K562 (cell line): ENCODE data around the gene ZNF512B. TPM values are rescaled to one million over a fixed set of nuclear protein-coding genes. Genes with fewer than 3 reads are reported as not detected.

Experiments
- CHD1 ChIP-seq: fragments of 200-600 bp; sonication (generic); IDR thresholded peaks from one replicate; pipeline ENCODE4 v1.6.1; 2012; ENCODE audit warnings: mild to moderate bottlenecking, moderate library complexity, low read length, inconsistent platforms
- EHMT2 ChIP-seq: fragments of 450-650 bp; IDR thresholded peaks from 2 replicates; pipeline ENCODE4 v1.6.1; 2018; ENCODE audit warnings: antibody characterized with exemption
- ERF ChIP-seq: fragments of 450-650 bp; formaldehyde crosslinking; IDR thresholded peaks from 2 replicates; pipeline ENCODE4 v1.4.0; 2020; ENCODE audit warnings: mild to moderate bottlenecking, mixed read lengths
- EWSR1 ChIP-seq: fragments of 450-650 bp; IDR thresholded peaks from 2 replicates; pipeline ENCODE4 v1.6.1; 2018; ENCODE audit warnings: borderline replicate concordance, mild to moderate bottlenecking, low read depth, moderate library complexity; ENCODE audit not compliant: partially characterized antibody
- JUN ChIP-seq, 2 experiments: sonication (generic) in 1 of 2; formaldehyde crosslinking in 1 of 2; IDR thresholded peaks; 2 replicates each; pipeline versions ENCODE4 v1.6.1 to v1.8.0; 2012 to 2022; ENCODE audit warnings: borderline replicate concordance in 2 of 2, mild to moderate bottlenecking in 2 of 2, improper control_type of control experiment in 1 of 2, low read depth in 1 of 2, low read length in 1 of 2, missing genetic modification reagents in 1 of 2
- NR2C1 ChIP-seq, 2 experiments: fragments of 450-650 bp; IDR thresholded peaks; 2 replicates each; pipeline ENCODE4 v1.6.1; 2017; ENCODE audit warnings: mild to moderate bottlenecking in 2 of 2, antibody characterized with exemption in 1 of 2, inconsistent platforms in 1 of 2, missing compliant biosample characterization in 1 of 2, missing genetic modification characterization in 1 of 2
- ZNF324 ChIP-seq: fragments of 250-450 bp; sonication (Bioruptor Pico); IDR thresholded peaks from 2 replicates; pipeline ENCODE4 v1.4.0; 2020; ENCODE audit warnings: mild to moderate bottlenecking
- ZNF584 ChIP-seq: fragments of 200-800 bp; sonication (Bioruptor generic); IDR thresholded peaks from 2 replicates; pipeline ENCODE4 v1.6.1; 2016; ENCODE audit warnings: low read depth, mild to moderate bottlenecking, missing genetic modification characterization, missing compliant biosample characterization
- ZNF778 ChIP-seq: fragments of 450-650 bp; formaldehyde crosslinking; IDR thresholded peaks from 2 replicates; pipeline ENCODE4 v1.4.0; 2020; ENCODE audit warnings: mild to moderate bottlenecking, moderate library complexity
- polyA plus RNA-seq, 8 experiments: library from polyadenylated mRNA; depleted of rRNA in 4 of 8; stranded (reverse) in 5 of 8; unstranded in 3 of 8; fragments of >200 nt; fragmentation: Nextera tagmentation in 2 of 8; fragmentation: Illumina TruSeq in 1 of 8; extraction: Ambion mirVana in 2 of 8; extraction: Trizol in 1 of 8; gene quantifications; 2 replicates each; pipeline versions ENCODE4 v1.2.1 to v1.2.3, GENCODE V29; 2011 to 2014; ENCODE audit warnings: inconsistent platforms in 1 of 8, missing spikeins in 1 of 8
- total RNA-seq, 7 experiments: library from RNA; depleted of rRNA in 6 of 7; stranded (reverse); fragments of >200 nt in 6 of 7; fragmentation: Illumina TruSeq in 2 of 7; extraction: Trizol in 2 of 7; gene quantifications; 2 replicates each; pipeline versions ENCODE4 v1.2.1 to v1.2.3, GENCODE V29; 2011 to 2021; ENCODE audit warnings: low replicate concordance in 1 of 7
- TF ChIP-seq, protein P1 (sequence below): fragments of 200-800 bp; sonication (Bioruptor generic); IDR thresholded peaks from 2 replicates; pipeline ENCODE4 v1.6.1; 2017; ENCODE audit warnings: missing genetic modification characterization, missing compliant biosample characterization
- TF ChIP-seq, protein P2 (sequence below): fragments of 450-650 bp; formaldehyde crosslinking; IDR thresholded peaks from 2 replicates; pipeline ENCODE4 v1.4.0; 2022; ENCODE audit warnings: mild to moderate bottlenecking, moderate library complexity
- TF ChIP-seq, protein P3 (sequence below): sonication (generic); formaldehyde crosslinking; IDR thresholded peaks from 2 replicates; pipeline ENCODE4 v1.8.0; 2022; ENCODE audit warnings: mild to moderate bottlenecking, missing genetic modification reagents
- TF ChIP-seq, protein P4 (sequence below): sonication (generic); formaldehyde crosslinking; IDR thresholded peaks from 2 replicates; pipeline ENCODE4 v1.8.1; 2023; ENCODE audit warnings: missing genetic modification reagents, mild to moderate bottlenecking, borderline replicate concordance

ZNF512B gene
- total and polyA plus RNA-seq, 9 of the 15 experiments (the other 6 are each of a cell fraction or from before 2014, with no cell fraction given): 0.01 to 27.8 (median 8.2) TPM

DNA sequence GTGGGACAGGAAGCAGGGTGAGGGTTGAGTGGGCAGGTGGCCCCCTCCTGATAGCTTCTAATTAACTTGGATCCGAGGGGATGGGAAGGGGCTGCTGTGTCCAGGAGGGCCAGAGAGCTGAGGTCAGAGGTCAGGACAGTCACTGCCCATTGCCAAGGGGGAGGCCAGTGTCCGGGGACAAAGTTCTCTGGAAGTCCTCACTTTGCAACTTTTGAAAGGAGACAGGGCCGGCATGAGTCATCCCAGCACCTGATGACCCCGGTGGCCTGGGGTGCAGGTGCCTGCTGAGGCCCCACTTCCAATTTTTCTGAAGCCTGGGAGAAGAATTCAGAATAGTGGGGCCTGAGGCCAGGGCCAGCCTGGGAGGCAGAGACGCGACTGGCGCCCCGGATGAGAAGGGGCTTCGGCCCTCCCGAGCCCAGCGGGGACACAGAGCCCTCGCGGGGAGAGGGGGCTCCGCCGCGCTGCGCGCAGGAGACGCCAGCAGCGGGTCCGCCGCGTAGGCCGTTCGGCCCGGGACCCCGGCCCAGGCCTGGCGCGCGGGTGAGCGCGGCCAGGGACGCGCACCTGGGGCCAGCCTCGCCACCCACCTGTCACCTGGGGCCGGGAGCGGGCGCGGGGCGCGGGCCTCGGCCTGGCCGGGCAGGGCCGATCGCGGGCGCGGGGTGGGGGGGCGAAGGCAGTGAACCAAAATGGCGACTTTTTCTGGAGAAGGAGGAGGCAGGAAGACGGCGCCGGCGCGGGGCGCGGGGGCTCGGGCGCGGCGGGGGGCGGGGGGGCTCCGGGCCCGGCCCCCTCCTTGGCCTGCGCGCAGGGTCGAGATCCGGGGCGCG lies 586 bp downstream of the ZNF512B start (continued):
- TF ChIP-seq, protein P1, sequence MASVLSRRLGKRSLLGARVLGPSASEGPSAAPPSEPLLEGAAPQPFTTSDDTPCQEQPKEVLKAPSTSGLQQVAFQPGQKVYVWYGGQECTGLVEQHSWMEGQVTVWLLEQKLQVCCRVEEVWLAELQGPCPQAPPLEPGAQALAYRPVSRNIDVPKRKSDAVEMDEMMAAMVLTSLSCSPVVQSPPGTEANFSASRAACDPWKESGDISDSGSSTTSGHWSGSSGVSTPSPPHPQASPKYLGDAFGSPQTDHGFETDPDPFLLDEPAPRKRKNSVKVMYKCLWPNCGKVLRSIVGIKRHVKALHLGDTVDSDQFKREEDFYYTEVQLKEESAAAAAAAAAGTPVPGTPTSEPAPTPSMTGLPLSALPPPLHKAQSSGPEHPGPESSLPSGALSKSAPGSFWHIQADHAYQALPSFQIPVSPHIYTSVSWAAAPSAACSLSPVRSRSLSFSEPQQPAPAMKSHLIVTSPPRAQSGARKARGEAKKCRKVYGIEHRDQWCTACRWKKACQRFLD: no peak
- TF ChIP-seq, protein P2, sequence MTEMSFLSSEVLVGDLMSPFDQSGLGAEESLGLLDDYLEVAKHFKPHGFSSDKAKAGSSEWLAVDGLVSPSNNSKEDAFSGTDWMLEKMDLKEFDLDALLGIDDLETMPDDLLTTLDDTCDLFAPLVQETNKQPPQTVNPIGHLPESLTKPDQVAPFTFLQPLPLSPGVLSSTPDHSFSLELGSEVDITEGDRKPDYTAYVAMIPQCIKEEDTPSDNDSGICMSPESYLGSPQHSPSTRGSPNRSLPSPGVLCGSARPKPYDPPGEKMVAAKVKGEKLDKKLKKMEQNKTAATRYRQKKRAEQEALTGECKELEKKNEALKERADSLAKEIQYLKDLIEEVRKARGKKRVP (CRISPR knock-in tag): no peak
- TF ChIP-seq EHMT2 (no peak), EWSR1 (no peak), ZNF584 (no peak), ZNF778 (CRISPR knock-in tag) (no peak), ERF (0 out of 2 replicates have a peak, but pooled peaks have one; percentile 62), JUN (IDR thresholded peaks at IDR 0.05; ENCODE audit: borderline replicate concordance, low read depth, low read length) (no peak), JUN (CRISPR knock-in tag; IDR thresholded peaks at IDR 0.05; ENCODE audit: borderline replicate concordance) (no peak), CHD1 (peak; percentile 30), NR2C1 (IDR thresholded peaks at IDR 0.05) (peak; percentile 81), NR2C1 (tag; IDR thresholded peaks at IDR 0.05) (peak; percentile 80), ZNF324 (CRISPR knock-in tag) (no peak)
- TF ChIP-seq, protein P3, sequence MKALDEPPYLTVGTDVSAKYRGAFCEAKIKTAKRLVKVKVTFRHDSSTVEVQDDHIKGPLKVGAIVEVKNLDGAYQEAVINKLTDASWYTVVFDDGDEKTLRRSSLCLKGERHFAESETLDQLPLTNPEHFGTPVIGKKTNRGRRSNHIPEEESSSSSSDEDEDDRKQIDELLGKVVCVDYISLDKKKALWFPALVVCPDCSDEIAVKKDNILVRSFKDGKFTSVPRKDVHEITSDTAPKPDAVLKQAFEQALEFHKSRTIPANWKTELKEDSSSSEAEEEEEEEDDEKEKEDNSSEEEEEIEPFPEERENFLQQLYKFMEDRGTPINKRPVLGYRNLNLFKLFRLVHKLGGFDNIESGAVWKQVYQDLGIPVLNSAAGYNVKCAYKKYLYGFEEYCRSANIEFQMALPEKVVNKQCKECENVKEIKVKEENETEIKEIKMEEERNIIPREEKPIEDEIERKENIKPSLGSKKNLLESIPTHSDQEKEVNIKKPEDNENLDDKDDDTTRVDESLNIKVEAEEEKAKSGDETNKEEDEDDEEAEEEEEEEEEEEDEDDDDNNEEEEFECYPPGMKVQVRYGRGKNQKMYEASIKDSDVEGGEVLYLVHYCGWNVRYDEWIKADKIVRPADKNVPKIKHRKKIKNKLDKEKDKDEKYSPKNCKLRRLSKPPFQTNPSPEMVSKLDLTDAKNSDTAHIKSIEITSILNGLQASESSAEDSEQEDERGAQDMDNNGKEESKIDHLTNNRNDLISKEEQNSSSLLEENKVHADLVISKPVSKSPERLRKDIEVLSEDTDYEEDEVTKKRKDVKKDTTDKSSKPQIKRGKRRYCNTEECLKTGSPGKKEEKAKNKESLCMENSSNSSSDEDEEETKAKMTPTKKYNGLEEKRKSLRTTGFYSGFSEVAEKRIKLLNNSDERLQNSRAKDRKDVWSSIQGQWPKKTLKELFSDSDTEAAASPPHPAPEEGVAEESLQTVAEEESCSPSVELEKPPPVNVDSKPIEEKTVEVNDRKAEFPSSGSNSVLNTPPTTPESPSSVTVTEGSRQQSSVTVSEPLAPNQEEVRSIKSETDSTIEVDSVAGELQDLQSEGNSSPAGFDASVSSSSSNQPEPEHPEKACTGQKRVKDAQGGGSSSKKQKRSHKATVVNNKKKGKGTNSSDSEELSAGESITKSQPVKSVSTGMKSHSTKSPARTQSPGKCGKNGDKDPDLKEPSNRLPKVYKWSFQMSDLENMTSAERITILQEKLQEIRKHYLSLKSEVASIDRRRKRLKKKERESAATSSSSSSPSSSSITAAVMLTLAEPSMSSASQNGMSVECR (CRISPR knock-in tag): peak; percentile 67; the same call in 1 of the 2 replicates
- TF ChIP-seq, protein P4, sequence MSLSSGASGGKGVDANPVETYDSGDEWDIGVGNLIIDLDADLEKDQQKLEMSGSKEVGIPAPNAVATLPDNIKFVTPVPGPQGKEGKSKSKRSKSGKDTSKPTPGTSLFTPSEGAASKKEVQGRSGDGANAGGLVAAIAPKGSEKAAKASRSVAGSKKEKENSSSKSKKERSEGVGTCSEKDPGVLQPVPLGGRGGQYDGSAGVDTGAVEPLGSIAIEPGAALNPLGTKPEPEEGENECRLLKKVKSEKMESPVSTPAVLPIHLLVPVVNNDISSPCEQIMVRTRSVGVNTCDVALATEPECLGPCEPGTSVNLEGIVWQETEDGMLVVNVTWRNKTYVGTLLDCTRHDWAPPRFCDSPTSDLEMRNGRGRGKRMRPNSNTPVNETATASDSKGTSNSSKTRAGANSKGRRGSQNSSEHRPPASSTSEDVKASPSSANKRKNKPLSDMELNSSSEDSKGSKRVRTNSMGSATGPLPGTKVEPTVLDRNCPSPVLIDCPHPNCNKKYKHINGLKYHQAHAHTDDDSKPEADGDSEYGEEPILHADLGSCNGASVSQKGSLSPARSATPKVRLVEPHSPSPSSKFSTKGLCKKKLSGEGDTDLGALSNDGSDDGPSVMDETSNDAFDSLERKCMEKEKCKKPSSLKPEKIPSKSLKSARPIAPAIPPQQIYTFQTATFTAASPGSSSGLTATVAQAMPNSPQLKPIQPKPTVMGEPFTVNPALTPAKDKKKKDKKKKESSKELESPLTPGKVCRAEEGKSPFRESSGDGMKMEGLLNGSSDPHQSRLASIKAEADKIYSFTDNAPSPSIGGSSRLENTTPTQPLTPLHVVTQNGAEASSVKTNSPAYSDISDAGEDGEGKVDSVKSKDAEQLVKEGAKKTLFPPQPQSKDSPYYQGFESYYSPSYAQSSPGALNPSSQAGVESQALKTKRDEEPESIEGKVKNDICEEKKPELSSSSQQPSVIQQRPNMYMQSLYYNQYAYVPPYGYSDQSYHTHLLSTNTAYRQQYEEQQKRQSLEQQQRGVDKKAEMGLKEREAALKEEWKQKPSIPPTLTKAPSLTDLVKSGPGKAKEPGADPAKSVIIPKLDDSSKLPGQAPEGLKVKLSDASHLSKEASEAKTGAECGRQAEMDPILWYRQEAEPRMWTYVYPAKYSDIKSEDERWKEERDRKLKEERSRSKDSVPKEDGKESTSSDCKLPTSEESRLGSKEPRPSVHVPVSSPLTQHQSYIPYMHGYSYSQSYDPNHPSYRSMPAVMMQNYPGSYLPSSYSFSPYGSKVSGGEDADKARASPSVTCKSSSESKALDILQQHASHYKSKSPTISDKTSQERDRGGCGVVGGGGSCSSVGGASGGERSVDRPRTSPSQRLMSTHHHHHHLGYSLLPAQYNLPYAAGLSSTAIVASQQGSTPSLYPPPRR: no peak
